Stimulated activated CD8-positive, alpha-beta memory T cell treated with anti-CD3 and anti-CD28 coated beads, Interleukin-7, amount 100 ng/mL, for 48 hours (primary cell): ENCODE results near the gene EZH1.

ENCODE experiments used
- DNase-seq, 2 donors: peaks; one replicate each; pipeline ENCODE4 v3.0.0-alpha.2; 2020; ENCODE audit warnings: low read depth in 1 of 2; ENCODE audit errors: extremely low read depth in 1 of 2

Gene EZH1

DNA sequence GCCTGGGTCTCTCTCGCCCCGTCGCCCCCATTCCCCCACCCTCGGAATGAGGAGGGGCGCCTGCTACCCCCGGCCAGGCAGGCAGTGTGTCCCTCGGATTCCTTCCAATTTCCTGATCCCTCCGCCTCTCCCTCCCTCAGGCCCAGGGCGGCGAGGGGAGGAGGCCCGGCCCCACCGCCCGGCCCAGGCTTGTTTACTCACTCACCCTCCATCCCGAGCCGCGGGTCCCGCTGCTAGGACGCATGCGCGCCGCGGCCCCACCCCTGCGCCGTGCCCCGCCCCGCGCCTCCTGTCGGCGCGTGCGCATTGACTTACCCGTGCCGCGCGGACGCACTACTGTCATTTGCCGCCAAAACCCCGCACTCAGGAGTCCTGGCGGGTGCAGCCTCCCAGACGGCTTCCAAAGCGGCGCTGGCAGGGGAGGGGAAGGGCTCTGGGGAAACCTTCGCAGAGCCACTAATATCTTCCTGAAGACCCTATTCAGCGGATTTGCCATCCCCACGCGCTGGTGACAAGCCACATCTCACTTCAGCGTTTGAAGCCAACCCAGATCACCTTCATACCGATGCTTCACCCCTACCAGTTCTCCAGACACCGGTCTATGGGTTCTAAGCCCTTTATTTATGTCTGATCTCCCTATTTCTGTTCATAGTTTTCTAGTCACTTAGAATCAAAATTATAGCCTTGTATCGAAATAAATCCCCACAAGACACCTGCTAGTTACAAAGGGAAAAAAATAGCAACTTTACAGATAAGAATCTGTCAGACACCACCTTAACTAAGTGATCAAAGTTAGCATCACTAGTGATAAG lies at the start of gene EZH1:
Gene EZH1 (minus strand): TSS at position 235 of the 812 bp plus-strand sequence. CDS start 16,099 bp downstream, outside the sequence.
- peak; percentile 78 to 88 for DNase-seq

DNA sequence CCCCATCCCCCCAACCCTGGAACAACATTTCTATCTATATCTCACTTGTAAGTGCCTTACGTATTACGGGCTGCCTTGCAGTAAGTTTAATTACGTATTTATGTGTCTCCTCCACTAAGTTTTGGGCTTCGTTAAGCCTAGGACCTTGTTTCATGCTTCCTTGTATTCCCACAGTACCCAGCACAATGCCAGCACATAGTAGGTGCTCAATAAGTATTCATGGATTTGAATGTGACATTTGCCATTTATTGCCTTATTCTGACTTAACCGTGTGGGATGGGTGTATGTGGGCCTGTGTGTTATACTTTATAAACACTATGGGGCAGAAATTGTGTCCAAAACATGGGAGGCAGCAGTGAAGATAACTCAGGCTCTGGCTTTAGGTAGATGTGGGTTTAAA lies 47.7 kb upstream of the EZH1 start:
- no peak for DNase-seq

- no peak for DNase-seq
These were observed 47.1 kb upstream of the EZH1 start for GRCh38 chr17:42791948-42792347.

GRCh38 chr17:42787266-42787665 lies 42.4 kb upstream of the EZH1 start:
- no peak for DNase-seq

GRCh38 chr17:42784811-42785592 lies 40.2 kb upstream of the EZH1 start:
- no peak for DNase-seq

GRCh38 chr17:42784409-42784808 lies 39.6 kb upstream of the EZH1 start:
- DNase-seq: no peak

GRCh38 chr17:42783791-42784138 lies 38.9 kb upstream of the EZH1 start:
- no peak for DNase-seq

DNA sequence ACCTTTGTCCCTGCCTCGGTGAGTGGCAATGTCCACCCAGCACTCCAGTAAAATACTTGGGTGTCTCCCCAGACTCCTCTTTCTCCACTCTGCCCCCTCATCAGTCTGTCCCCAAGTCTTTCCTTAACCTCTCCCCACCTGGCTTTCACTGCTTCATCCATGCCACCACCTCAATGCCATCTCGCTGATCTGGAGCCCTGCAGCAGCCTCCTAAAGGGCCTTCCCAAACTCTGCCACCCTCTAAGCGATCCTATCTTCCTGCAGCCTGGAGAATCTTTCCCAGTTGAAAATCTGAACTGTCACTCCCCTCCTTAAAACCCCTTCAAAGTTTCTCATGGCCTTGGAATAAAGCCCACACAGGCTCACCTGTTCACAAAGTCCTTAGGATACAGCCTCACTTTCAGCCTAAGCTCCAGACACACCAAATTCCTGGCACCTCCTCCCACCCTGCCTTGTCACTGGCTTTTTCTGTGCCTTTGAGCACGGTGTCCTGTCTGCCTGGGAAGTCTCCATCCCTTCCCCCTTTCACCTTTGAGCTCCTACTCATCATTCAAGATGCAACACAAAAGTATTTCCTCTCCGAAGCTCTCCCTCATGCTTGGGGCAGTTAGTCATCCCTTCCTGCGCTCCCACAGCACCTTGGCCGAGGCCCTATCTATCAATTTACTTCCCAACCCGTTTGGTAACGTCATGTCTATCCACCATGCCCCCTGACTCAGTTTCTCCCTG lies 38.4 kb upstream of the EZH1 start:
- DNase-seq: no peak

DNA sequence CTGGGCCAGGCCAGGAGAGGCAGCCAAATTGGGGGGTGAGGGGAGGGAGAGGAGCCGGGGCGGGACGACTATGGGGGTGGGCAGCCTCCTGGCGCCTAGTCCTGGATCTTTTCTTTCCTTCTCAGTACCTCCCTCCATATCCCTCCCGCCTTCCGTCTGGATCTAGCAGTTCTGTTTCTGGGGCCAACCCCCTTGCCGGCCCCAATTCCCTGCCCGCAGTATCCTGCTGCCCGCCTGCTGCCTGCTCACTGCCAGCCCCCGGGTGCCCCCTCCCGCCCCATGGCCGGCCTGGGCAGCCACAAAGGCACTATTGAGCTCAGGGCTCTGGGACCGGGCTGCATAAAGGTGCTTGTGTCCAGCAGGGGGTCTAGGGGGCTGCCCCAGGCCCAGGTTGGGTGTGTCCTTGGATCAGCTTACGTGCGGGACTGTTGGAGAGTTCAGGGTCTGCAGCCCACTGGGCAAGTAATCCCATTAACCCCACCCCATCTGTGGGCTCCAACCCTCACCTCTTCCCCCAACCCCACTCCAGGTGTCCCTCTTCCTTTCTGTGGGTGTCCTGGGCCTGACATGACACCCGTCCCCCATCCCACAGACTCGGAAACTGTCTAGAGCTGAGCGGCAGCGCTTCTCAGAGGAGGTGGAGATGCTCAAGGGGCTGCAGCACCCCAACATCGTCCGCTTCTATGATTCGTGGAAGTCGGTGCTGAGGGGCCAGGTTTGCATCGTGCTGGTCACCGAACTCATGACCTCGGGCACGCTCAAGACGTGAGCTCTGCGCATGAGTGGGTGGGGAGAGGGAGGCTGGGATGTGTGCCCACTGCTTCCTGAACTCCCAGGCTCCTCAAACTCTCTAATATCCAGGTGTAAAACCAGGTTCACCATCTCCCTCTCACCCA lies 37.6 kb upstream of the EZH1 start:
- no peak for DNase-seq

DNA sequence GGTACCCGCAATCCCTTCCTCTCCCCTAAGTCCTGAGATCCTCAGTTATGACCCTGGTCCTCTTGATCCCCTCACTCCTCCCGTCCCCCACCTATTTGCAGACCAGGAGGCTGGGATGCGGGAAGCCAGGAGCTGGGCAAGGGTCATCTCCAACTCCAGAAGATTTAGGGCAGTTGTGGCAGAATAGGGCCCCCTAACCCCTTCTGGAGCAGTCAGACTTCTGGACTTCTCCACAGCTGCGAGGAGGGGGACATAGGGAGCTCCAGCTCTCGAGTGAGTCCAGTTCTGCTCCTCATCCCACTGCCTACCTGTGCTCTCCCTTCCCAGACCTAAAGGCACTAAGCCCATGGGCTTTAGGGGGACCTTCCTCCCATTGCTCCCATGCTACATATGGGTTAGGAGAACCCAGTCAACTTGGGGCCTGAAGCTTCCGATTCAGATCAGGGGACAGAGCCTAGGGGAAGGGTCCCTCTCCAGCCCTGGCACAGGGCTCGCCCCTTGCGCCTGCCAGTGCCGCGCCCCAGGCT lies 36.9 kb upstream of the EZH1 start:
- DNase-seq: no peak

DNA sequence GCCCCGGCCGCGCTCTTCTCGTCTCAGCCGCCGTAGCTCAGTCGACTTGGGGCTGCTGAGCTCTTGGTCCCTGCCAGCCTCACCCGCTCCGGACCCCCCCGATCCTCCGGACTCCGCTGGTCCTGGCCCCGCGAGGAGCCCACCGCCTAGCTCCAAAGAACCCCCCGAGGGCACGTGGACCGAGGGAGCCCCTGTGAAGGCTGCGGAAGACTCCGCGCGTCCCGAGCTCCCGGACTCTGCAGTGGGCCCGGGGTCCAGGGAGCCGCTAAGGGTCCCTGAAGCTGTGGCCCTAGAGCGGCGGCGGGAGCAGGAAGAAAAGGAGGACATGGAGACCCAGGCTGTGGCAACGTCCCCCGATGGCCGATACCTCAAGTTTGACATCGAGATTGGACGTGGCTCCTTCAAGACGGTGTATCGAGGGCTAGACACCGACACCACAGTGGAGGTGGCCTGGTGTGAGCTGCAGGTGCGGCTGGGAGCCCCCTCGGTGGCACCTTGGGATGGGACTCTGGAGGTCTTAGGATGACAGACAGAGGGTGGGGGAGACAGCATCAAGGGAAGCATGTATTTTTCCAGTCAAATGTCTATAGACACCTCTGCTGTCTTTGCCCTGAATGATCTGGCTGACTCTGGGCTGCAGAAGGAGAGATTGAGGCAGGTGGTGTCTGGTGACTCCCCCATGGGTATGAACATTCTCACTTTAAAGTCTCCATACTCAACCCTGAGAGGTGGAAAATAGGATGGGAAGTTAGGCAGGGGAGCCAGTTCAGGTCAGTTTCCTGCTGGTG lies 36.2 kb upstream of the EZH1 start:
- DNase-seq: no peak

DNA sequence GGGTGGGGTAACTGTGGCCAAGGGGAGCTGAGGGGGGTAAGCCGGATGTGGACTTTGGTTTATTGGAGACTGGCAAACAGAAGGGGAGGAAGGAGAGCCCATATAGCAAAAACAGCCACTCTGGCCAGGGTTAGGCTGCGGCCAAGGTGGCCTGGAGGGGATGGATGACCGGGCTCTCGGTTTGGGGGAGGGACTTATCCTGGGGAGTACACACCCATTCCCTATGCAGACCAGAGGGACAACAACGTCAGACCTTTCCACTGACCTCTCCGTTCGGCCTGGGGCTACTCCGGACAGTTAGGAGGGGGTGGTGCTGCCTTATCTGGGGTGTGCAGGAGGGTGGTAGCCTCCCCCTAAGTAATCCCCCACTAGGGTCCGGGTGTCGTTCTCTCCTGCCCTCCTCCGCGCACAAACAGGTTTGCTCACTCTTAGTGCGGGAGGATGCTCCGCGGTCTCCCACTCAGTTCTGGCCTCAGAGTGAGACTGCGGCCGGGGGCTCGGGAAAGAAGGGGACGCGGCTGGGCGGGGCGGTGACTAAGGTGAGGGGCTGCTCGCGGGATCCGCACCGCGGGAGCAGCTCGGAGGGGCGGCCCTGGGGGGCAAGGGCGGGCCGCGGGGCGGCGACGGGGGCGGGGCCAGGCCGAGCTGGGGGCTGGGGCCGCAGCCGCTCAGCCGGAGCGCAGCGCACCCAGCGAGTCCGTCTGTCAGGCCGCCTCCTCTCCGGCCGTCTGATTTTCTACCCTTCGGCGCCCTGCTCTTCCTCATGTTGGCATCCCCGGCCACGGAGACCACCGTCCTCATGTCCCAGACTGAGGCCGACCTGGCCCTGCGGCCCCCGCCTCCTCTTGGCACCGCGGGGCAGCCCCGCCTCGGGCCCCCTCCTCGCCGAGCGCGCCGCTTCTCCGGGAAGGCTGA lies 35.4 kb upstream of the EZH1 start, which contains the start of gene WNK4:
Gene WNK4 (plus strand): TSS at position 675 of the 915 bp plus-strand sequence. CDS start 89 bp downstream, at position 764.
- DNase-seq: no peak

DNA sequence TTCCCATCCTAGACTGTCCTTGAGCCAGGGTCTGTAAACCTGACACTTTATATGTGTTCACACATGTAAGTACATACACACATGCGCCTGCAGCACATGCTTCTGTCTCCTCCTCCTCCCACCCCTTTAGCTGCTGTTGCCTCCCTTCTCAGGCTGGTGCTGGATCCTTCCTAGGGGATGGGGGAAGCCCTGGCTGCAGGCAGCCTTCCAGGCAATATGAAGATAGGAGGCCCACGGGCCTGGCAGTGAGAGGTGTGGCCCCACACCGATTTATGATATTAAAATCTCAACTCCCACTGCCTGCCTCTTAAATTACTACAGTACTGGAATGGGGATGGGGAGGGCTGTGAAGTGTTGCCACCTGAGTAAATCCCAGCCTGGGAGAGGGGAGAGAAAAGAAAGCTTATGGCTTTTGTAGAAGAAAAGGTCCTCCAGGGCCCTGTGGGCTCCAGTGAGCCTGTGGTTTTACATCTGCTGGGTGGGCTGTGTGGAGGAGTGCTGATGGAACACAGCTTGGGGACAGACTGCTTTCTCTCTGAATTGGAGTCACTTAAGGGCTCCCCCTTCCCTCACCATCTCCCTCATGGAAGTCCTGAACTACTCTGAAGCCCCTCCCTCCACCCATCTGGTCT lies 34.6 kb upstream of the EZH1 start:
- no peak for DNase-seq

- no peak for DNase-seq
These were observed 33.7 kb upstream of the EZH1 start for GRCh38 chr17:42778570-42778969.

DNA sequence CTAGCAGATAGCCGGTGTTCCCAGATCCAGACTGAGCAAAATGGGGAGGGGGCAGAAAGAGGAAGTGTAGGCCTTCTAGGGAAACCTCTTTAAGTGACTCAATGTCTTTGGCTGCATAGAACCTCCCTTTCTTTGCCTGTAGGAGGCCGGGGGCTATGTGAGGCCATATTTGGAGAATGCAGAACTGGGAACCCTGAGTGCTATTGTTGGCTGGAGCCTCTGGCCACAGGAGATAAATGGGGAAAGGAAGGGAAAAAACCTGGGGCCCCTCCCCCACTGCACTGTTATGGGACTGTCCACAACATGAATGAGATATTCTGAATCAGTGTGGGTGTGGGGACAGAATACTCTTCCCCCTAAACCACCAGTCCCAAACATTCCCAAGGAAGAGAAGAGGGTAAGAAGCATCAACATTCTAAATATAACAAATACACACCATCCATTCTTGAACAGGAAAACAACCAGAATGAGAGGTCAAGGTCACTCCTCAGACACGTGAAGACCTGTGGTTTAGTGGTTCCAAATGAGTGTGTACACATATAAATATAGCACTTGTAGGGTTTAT lies 30.8 kb upstream of the EZH1 start:
- no peak for DNase-seq

GRCh38 chr17:42774066-42774745 lies 29.4 kb upstream of the EZH1 start:
- no peak for DNase-seq
